Central memory CD8-positive, alpha-beta T cell (primary cell): Measurements from ENCODE around the gene SATB2.

Experiments
- ATAC-seq: fragments of 150-1000 bp; cut with Tn5 transposase; replicated peaks from 2 replicates; pipeline ENCODE4 v1.10.0; 2022; ENCODE audit warnings: mild to moderate bottlenecking, moderate FRiP score, moderate number of reproducible peaks; ENCODE audit not compliant: poor library complexity, severe bottlenecking; ENCODE audit errors: extremely low read depth
- DNase-seq, 2 donors: peaks; one replicate each; pipeline ENCODE4 v3.0.0; 2021; ENCODE audit warnings: low spot score in 2 of 2
- H3K27ac Mint-ChIP-seq: one replicate; pipeline ENCODE4 v1.8.0; 2022; ENCODE audit warnings: low read depth, mild to moderate bottlenecking, moderate library complexity, mixed read lengths
- H3K27me3 Mint-ChIP-seq: one replicate; pipeline ENCODE4 v1.8.0; 2022; ENCODE audit warnings: mixed read lengths
- H3K36me3 Mint-ChIP-seq: one replicate; pipeline ENCODE4 v1.8.0; 2022; ENCODE audit warnings: mild to moderate bottlenecking, moderate library complexity, mixed read lengths; ENCODE audit not compliant: insufficient read depth
- H3K4me1 Mint-ChIP-seq: one replicate; pipeline ENCODE4 v1.8.0; 2022; ENCODE audit warnings: mixed read lengths
- H3K4me3 Mint-ChIP-seq: one replicate; pipeline ENCODE4 v1.8.0; 2022; ENCODE audit warnings: mild to moderate bottlenecking, moderate library complexity, mixed read lengths
- H3K9me3 Mint-ChIP-seq: one replicate; pipeline ENCODE4 v1.8.0; 2022; ENCODE audit warnings: mixed read lengths

SATB2 gene

DNA sequence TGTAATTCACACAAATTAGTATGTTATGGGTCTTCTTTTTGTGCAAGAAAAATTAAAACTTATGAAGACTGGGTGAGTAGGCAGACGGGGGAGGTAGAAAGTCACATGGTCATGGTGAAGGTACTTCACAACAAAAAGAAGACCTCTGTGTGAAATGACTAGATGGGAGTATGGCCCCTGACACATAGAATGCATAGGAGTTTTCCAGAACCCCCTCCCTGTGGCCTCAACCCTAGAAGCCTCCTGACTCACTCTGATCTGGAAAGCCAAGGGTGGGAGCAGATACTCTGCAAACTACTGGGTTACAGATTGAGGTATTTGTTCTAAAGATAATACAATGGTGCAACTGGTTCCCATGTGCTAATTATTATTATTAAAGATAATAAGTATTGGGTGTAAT, 23.2 kb downstream of the SATB2 start:
- Mint-ChIP-seq H3K27me3 (peaks cover 8% of the 10 kb centered on the region), H3K4me3 (no peak overlapping the region), H3K4me1 (no peaks in the 10 kb centered on the region), H3K9me3 (no peaks in the 10 kb centered on the region), H3K27ac (no peak overlapping the region), H3K36me3 (no peaks in the 10 kb centered on the region)
- DNase-seq (no peak), ATAC-seq (no peak)

GRCh38 chr2:199433204-199433832, 24.4 kb downstream of the SATB2 start:
- Mint-ChIP-seq H3K9me3 (no peaks in the 10 kb centered on the region), H3K27me3 (peaks cover 8% of the 10 kb centered on the region), H3K36me3 (no peaks in the 10 kb centered on the region), H3K27ac (no peak overlapping the region), H3K4me3 (no peak overlapping the region), H3K4me1 (no peaks in the 10 kb centered on the region)
- DNase-seq (no peak), ATAC-seq (no peak)

DNA sequence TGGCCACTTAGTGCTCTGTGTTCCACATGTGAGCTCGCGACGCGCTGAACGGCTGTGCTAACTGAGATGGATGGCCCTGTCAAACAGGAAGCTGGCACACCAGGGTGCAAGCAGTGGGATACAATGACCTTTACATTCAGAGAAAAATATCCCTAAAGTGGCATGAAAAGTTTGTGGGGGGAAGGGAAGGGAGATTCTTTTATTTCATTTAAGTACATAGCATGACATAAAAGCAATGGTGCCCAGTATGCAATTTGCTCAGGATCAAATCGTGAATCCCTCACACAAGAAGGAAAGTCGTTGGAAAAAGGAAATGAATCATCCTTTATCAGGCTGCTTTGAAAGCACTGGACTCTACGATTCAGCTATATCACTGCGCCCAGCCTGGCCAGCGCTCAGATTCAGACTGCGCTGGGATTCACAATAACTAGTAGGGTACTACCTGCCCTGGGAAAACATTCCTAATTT, 26.0 kb downstream of the SATB2 start:
- H3K36me3 Mint-ChIP-seq, result no peaks in the 10 kb centered on the region
- no peaks in the 10 kb centered on the region for H3K9me3 Mint-ChIP-seq
- no peak for DNase-seq
- no peak overlapping the region for H3K4me3 Mint-ChIP-seq
- no peak overlapping the region for H3K27ac Mint-ChIP-seq
- peaks cover 8% of the 10 kb centered on the region for H3K27me3 Mint-ChIP-seq
- ATAC-seq, result no peak
- no peaks in the 10 kb centered on the region for H3K4me1 Mint-ChIP-seq

DNA sequence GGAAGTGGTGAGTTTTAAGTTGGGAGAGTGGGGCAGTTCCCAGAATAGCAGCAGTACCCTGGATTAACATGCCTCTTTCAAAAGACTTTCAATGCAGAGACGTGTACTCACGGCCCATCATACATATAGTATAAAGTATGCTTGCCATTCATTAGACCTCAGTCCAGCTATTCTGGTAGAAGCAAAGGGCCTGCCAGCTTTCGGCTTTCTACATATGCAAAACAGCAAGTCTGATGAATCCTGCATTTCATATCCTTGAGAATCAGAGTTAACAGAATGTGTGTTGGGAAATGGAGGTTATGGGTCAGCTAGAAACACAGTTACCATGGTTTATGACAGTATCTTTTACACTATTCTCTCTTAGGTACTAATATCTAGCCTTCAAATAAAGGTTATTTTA, 27.5 kb downstream of the SATB2 start:
- Mint-ChIP-seq H3K27me3 (peaks cover 8% of the 10 kb centered on the region), H3K27ac (no peak overlapping the region), H3K36me3 (no peaks in the 10 kb centered on the region), H3K4me3 (no peak overlapping the region), H3K9me3 (no peaks in the 10 kb centered on the region), H3K4me1 (no peaks in the 10 kb centered on the region)
- no peak for DNase-seq
- no peak for ATAC-seq

DNA sequence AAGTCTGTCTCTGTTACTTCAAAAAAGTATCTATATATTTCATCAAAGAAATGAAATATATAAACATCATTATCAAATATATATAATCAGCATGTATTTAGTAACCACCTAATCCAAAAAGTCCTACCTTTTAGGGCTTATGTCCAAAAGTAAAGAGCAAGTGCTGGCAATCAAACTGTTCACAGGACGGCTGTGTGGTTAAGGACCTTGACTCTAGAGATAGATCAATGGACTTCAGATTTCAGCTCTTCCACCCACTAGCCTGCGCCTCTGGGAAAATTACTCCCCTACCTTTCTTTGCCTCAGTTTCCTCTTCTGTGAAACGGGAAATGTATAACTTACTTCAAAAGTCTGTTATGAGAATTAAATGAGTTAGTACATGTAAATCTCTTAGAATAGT, 29.4 kb downstream of the SATB2 start:
- no peak for ATAC-seq

GRCh38 chr2:199424160-199424559, 33.6 kb downstream of the SATB2 start:
- ATAC-seq, result no peak
- Mint-ChIP-seq H3K36me3 (no peaks in the 10 kb centered on the region), H3K4me1 (no peaks in the 10 kb centered on the region), H3K9me3 (no peaks in the 10 kb centered on the region), H3K27ac (no peak overlapping the region), H3K4me3 (no peak overlapping the region), H3K27me3 (no peaks in the 10 kb centered on the region)
- DNase-seq, result no peak

More for the DNA sequence above, 29.4 kb downstream of the SATB2 start:
- Mint-ChIP-seq H3K27ac (no peak overlapping the region), H3K9me3 (no peaks in the 10 kb centered on the region), H3K27me3 (peaks cover 5% of the 10 kb centered on the region), H3K36me3 (no peaks in the 10 kb centered on the region), H3K4me3 (no peak overlapping the region), H3K4me1 (no peaks in the 10 kb centered on the region)
- DNase-seq, result no peak

- Mint-ChIP-seq H3K4me1 (no peaks in the 10 kb centered on the region), H3K27ac (no peak overlapping the region), H3K4me3 (no peak overlapping the region), H3K36me3 (no peaks in the 10 kb centered on the region), H3K9me3 (no peaks in the 10 kb centered on the region), H3K27me3 (peaks cover 9% of the 10 kb centered on the region)
- ATAC-seq (no peak), DNase-seq (no peak)
Observed at GRCh38 chr2:199419428-199419827, 38.3 kb downstream of the SATB2 start.

DNA sequence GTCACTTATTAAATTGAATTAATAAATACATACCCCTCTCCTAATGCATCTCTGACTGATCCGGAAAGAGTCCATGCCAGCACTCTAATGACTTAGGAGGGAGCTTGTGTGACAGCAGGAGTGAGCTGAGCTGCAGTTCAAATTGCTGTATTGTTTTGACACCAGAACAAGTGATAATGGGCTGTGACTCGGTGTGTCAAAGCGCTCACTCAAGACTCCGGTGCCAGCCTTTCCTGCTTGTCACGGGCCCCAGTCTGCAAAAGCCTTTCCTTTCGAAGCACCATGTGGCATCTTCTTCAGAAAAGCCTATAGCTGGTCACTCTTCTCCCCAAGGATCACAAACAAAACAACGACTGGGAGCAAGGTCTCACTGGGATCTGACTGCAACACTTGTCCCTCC, 43.3 kb downstream of the SATB2 start:
- ATAC-seq (no peak), DNase-seq (no peak)
- no peaks in the 10 kb centered on the region for H3K36me3 Mint-ChIP-seq
- H3K27ac Mint-ChIP-seq, result no peak overlapping the region
- peaks cover 9% of the 10 kb centered on the region for H3K27me3 Mint-ChIP-seq
- H3K9me3 Mint-ChIP-seq, result no peaks in the 10 kb centered on the region
- no peak overlapping the region for H3K4me3 Mint-ChIP-seq
- no peaks in the 10 kb centered on the region for H3K4me1 Mint-ChIP-seq

DNA sequence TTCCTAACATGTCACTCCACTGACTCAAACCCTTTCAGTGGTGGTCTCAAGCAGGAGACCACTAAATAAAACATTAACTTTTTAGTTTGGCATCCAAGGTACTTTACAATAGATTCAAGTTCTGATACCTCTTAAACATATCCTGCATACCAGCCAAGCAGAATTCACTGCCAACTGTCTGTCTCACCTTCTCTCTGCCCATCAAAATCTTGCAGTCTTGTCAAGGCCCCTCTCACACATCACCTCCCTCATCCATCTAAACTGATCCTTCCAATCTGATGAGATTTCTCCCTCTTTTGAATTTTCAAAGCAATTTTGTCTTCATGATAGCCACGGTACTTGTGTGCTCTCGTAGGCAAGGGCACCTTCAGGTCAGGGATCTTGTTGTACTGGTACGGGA, 43.7 kb downstream of the SATB2 start:
- Mint-ChIP-seq H3K4me1 (no peaks in the 10 kb centered on the region), H3K4me3 (no peak overlapping the region), H3K9me3 (no peaks in the 10 kb centered on the region), H3K36me3 (no peaks in the 10 kb centered on the region), H3K27ac (no peak overlapping the region), H3K27me3 (peaks cover 9% of the 10 kb centered on the region)
- ATAC-seq, result no peak
- DNase-seq, result no peak

DNA sequence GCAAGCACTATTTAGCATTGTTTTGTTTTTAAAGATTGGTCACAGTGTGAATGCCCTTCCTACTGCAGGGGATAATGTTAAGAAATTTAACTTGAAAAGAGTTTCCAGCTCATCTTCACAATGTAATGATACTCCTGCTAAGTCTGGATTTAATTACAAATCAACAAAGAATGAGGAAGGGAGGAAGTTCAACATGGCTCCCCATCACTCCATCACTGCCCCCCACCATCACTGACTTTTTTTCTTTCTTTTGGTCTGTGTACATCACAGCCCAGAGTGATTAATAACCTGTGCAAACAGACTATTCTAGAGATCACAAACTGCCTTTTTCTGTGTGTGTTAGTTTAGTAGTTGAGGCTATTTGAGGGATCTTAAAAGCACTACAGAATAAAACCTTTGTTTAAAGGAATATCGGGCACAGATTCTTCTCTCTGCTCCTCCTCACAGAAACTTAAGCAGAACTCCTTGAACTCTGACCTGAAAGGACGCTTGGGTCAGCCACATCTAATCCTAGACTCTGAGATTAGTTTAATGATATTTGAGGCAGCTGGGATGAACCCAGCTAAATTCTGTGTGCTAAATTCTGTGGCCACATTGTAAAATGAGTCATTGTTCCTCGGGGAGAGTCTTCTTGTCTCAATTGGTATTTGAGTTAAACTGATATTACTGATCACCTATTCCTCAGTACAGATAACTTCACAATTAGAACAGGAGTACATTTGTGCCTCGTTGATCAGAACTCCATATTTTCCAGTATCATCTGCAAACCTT, 47.8 kb downstream of the SATB2 start:
- no peak overlapping the region for H3K27ac Mint-ChIP-seq
- no peaks in the 10 kb centered on the region for H3K4me1 Mint-ChIP-seq
- DNase-seq (no peak), ATAC-seq (no peak)
- H3K4me3 Mint-ChIP-seq, result no peak overlapping the region
- H3K27me3 Mint-ChIP-seq, result no peaks in the 10 kb centered on the region
- no peaks in the 10 kb centered on the region for H3K9me3 Mint-ChIP-seq
- H3K36me3 Mint-ChIP-seq, result no peaks in the 10 kb centered on the region

DNA sequence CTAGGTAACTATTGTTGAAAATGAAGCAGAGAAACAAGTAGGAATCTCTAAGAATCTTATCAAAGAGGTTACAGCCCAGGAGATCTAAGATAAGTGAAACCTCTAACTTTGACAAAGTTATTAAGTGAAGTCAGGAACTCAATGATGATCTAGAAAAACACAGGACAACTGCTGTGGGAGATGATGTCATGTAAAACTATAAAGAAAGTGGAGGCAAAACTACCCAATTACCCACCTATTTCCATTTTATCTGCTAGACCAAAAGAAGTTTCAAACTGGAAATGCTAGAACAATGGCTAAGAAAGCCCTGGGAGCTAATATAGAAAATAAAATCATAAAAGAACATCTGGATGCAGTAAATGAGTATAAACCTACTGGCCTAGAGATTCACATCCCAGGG, 50.3 kb downstream of the SATB2 start:
- Mint-ChIP-seq H3K4me1 (no peaks in the 10 kb centered on the region), H3K27me3 (no peaks in the 10 kb centered on the region), H3K4me3 (no peak overlapping the region), H3K9me3 (no peaks in the 10 kb centered on the region), H3K36me3 (no peaks in the 10 kb centered on the region), H3K27ac (no peak overlapping the region)
- ATAC-seq (no peak), DNase-seq (no peak)

DNA sequence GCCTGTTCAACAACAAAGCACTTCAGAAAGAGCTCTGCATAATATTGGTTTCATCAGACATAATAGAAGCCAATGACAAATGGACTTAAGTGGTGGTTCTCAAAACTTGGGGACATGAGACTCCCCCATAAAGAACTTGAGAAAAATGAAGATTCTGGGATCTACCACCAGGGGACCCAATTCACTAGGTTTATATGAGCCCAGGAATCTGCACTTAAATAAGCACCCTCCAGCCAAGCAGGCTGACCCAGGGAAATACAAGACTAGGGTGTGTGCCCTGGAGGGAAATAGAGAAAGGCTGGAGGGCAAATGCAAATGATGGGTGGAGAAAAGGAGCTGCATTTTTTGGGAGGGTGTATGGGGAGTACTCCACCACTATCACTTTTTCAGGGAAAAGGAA, 52.5 kb downstream of the SATB2 start:
- Mint-ChIP-seq H3K36me3 (no peaks in the 10 kb centered on the region), H3K9me3 (no peaks in the 10 kb centered on the region), H3K27ac (no peak overlapping the region), H3K4me1 (no peaks in the 10 kb centered on the region), H3K4me3 (no peak overlapping the region), H3K27me3 (peaks cover 10% of the 10 kb centered on the region)
- ATAC-seq (no peak), DNase-seq (no peak)

DNA sequence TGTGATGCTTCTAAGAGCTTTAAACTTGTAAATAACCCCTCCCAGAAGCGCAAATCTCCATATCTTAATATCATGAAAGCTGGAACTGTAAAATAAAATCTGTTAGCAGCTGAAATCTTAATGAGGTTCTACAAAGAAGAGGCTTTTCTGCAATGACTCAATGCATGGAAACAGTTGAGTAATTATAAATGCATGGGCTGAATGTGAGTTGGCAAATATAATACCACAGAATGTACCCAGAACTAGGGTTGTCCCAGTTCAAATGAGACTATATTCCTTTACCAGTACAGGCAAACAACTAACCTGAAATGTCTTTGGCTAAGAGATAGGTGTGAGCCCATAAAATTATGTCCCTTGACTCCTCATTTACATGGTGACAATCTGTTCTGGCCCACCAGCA, 52.9 kb downstream of the SATB2 start:
- DNase-seq (no peak), ATAC-seq (no peak)
- Mint-ChIP-seq H3K9me3 (no peaks in the 10 kb centered on the region), H3K27me3 (peaks cover 10% of the 10 kb centered on the region), H3K4me3 (no peak overlapping the region), H3K4me1 (no peaks in the 10 kb centered on the region), H3K27ac (no peak overlapping the region), H3K36me3 (no peaks in the 10 kb centered on the region)
